K562 (cell line): ENCODE data around the gene TMC5. TPM values are rescaled to one million over a fixed set of nuclear protein-coding genes. Genes with fewer than 3 reads are reported as not detected.

Experiments used
- ATF1 ChIP-seq, 2 experiments: fragments of 450-650 bp in 1 of 2; IDR thresholded peaks; 2 replicates each; pipeline ENCODE4 v1.6.1; 2016; ENCODE audit warnings: missing compliant biosample characterization in 1 of 2, missing genetic modification characterization in 1 of 2
- CBFB ChIP-seq: sonication (generic); formaldehyde crosslinking; IDR thresholded peaks from 2 replicates; pipeline ENCODE4 v1.4.0; 2020; ENCODE audit warnings: mild to moderate bottlenecking, missing genetic modification reagents
- COPS2 ChIP-seq: fragments of 450-650 bp; conservative IDR thresholded peaks from 2 replicates; pipeline ENCODE4 v1.6.1; 2016; ENCODE audit warnings: mild to moderate bottlenecking, moderate library complexity
- YBX1 ChIP-seq: fragments of 450-650 bp; IDR thresholded peaks from 2 replicates; pipeline ENCODE4 v1.7.1; 2016; ENCODE audit warnings: mild to moderate bottlenecking
- ZBTB40 ChIP-seq, 2 experiments: fragments of 450-650 bp in 1 of 2; sonication (generic) in 1 of 2; formaldehyde crosslinking in 1 of 2; IDR thresholded peaks; 2 replicates each; pipeline versions ENCODE4 v1.7.1 to v1.9.0; 2016 to 2022; ENCODE audit warnings: inconsistent platforms in 1 of 2, mild to moderate bottlenecking in 1 of 2, missing genetic modification reagents in 1 of 2
- polyA plus RNA-seq, 8 experiments: library from polyadenylated mRNA; depleted of rRNA in 4 of 8; stranded (reverse) in 5 of 8; unstranded in 3 of 8; fragments of >200 nt; fragmentation: Nextera tagmentation in 2 of 8; fragmentation: Illumina TruSeq in 1 of 8; extraction: Ambion mirVana in 2 of 8; extraction: Trizol in 1 of 8; gene quantifications; 2 replicates each; pipeline versions ENCODE4 v1.2.1 to v1.2.3, GENCODE V29; 2011 to 2014; ENCODE audit warnings: inconsistent platforms in 1 of 8, missing spikeins in 1 of 8
- total RNA-seq, 7 experiments: library from RNA; depleted of rRNA in 6 of 7; stranded (reverse); fragments of >200 nt in 6 of 7; fragmentation: Illumina TruSeq in 2 of 7; extraction: Trizol in 2 of 7; gene quantifications; 2 replicates each; pipeline versions ENCODE4 v1.2.1 to v1.2.3, GENCODE V29; 2011 to 2021; ENCODE audit warnings: low replicate concordance in 1 of 7

The TMC5 gene
- total and polyA plus RNA-seq, 9 of the 15 experiments (the other 6 are each of a cell fraction or from before 2014, with no cell fraction given), result 0.83 to 2.6 (median 1.6) TPM

DNA sequence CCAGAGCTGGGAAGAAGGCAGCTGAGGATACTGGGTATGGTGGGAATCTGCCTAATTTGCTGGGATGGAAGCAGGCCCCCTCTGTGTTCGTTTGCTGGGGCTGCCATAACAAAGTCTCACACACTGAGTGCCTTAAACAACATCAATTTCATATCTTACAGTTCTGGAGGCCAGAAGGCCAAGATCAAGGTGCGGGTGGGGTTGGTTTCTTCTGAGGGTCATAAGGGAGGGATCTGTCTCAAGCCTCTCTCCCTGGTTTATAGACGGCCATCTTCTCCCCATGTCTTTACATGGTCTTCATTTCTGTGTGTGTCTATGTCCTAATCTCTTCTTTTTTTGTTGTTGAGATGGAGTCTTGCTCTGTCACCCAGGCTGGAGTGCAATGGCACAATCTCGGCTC is 68.4 kb downstream of the TMC5 start (continued):
- no peak for TF ChIP-seq ZBTB40 (IDR thresholded peaks at IDR 0.05)
- no peak for TF ChIP-seq ZBTB40 (CRISPR knock-in tag; IDR thresholded peaks at IDR 0.05)
- no peak for TF ChIP-seq ATF1 (CRISPR knock-in tag; IDR thresholded peaks at IDR 0.05)
- no peak for TF ChIP-seq ATF1 (tag; IDR thresholded peaks at IDR 0.05)
- no peak for TF ChIP-seq CBFB (CRISPR knock-in tag)
- TF ChIP-seq COPS2, result no peak
- no peak for TF ChIP-seq YBX1
